GM12878 (cell line): ENCODE data around the gene TDRD7. TPM values are rescaled to one million over a fixed set of nuclear protein-coding genes. Genes with fewer than 3 reads are reported as not detected.

Experiments
- ATAC-seq: fragments of 200-7000 bp; cut with Tn5 transposase; 3 replicates; pipeline ENCODE4 v1.9.1; 2020; ENCODE audit warnings: mild to moderate bottlenecking, moderate library complexity
- BruUV-seq: library from RNA; stranded (reverse); fragments of 400-500 nt; replicated peaks from 2 replicates; lab custom pipeline; 2021; lab: Mats Ljungman, UMichigan
- CTCF ChIA-PET: fragments of 300-600 bp; sonication (Branson Sonifier 250); formaldehyde crosslinking; extraction: SDS; loops from one replicate; lab custom pipeline; 2021; ENCODE audit warnings: inconsistent platforms; lab: Yijun Ruan, JAX
- POLR2A ChIA-PET: fragments of 350-600 bp; formaldehyde crosslinking; extraction: SDS; loops from one replicate; lab custom pipeline; 2021; ENCODE audit warnings: inconsistent platforms; lab: Charles Lee
- RAD21 ChIA-PET: fragments of 300-600 bp; sonication (Branson Sonifier 250); formaldehyde crosslinking; loops from one replicate; lab custom pipeline; 2023; ENCODE audit warnings: antibody characterized with exemption; ENCODE audit not compliant: unreplicated experiment; lab: Charles Lee
- SMC1A ChIA-PET: fragments of 300-600 bp; sonication (Branson Sonifier 250); formaldehyde crosslinking; loops from one replicate; lab custom pipeline; 2023; ENCODE audit not compliant: unreplicated experiment, uncharacterized antibody; lab: Charles Lee
- DNase-seq: peaks from one replicate; pipeline ENCODE4 v3.0.0-alpha.2; 2011; ENCODE audit warnings: low read depth, low spot score
- FAIRE-seq: peaks from 3 replicates; lab custom pipeline; 2011; peaks lifted over from hg19 to GRCh38; lab: Jason Lieb, UNC
- H2AFZ ChIP-seq: 2 replicates; pipeline ENCODE4 v1.6.0; 2011; ENCODE audit warnings: low read depth, low read length, control low read depth; ENCODE audit not compliant: control insufficient read depth
- H3K27ac ChIP-seq: 2 replicates; pipeline ENCODE4 v1.5.1; 2011; ENCODE audit warnings: control low read depth; ENCODE audit not compliant: control insufficient read depth, insufficient read depth
- H3K27me3 ChIP-seq, 2 experiments: replicated peaks in 1 of 2; 2 replicates each; pipeline versions ENCODE4 v1.6.0 to v1.6.1; 2011; ENCODE audit warnings: low read length in 1 of 2; ENCODE audit not compliant: control insufficient read depth in 2 of 2, insufficient read depth in 2 of 2
- H3K36me3 ChIP-seq, 2 experiments: 2 replicates each; pipeline ENCODE4 v1.5.1; 2011; ENCODE audit warnings: low read length in 1 of 2; ENCODE audit not compliant: control insufficient read depth in 2 of 2, insufficient read depth in 2 of 2
- H3K4me1 ChIP-seq: 2 replicates; pipeline ENCODE4 v1.6.1; 2011; ENCODE audit warnings: mild to moderate bottlenecking, low read length, moderate library complexity, mixed read lengths; ENCODE audit not compliant: control insufficient read depth, insufficient read depth
- H3K4me2 ChIP-seq: 2 replicates; pipeline ENCODE4 v1.6.0; 2011; ENCODE audit warnings: control low read depth; ENCODE audit not compliant: control insufficient read depth, insufficient read depth
- H3K4me3 ChIP-seq: fragments of 200-600 bp; sonication (generic); 2 replicates; pipeline ENCODE4 v1.5.1; 2016
- H3K79me2 ChIP-seq: 2 replicates; pipeline ENCODE4 v1.6.0; 2011; ENCODE audit warnings: low read length; ENCODE audit not compliant: control insufficient read depth, insufficient read depth
- H3K9ac ChIP-seq: 2 replicates; pipeline ENCODE4 v1.8.0; 2011; ENCODE audit warnings: low read length, control low read depth, mixed read lengths; ENCODE audit not compliant: control insufficient read depth, insufficient read depth
- H3K9me3 ChIP-seq: replicated peaks from 3 replicates; pipeline ENCODE4 v1.5.1; 2011; ENCODE audit warnings: mild to moderate bottlenecking, low read length; ENCODE audit not compliant: control insufficient read depth, insufficient read depth
- H4K20me1 ChIP-seq: 2 replicates; pipeline ENCODE4 v1.6.0; 2011; ENCODE audit not compliant: control insufficient read depth, insufficient read depth
- HDAC6 ChIP-seq: fragments of 200-600 bp; sonication (generic); IDR thresholded peaks from one replicate; pipeline ENCODE4 v1.8.0; 2017; ENCODE audit warnings: antibody characterized with exemption; ENCODE audit not compliant: unreplicated experiment
- NFXL1 ChIP-seq: fragments of 450-650 bp; IDR thresholded peaks from 2 replicates; pipeline ENCODE4 v1.6.1; 2017; ENCODE audit warnings: antibody characterized with exemption, mild to moderate bottlenecking, borderline replicate concordance
- NR2C1 ChIP-seq: fragments of 450-650 bp; IDR thresholded peaks from 2 replicates; pipeline ENCODE4 v1.6.1; 2017; ENCODE audit warnings: antibody characterized with exemption, mild to moderate bottlenecking, moderate library complexity
- PAX8 ChIP-seq: fragments of 450-650 bp; IDR thresholded peaks from 2 replicates; pipeline ENCODE4 v1.6.1; 2017; ENCODE audit warnings: mild to moderate bottlenecking, moderate library complexity
- POU2F2 ChIP-seq: IDR thresholded peaks from 3 replicates; pipeline ENCODE4 v1.6.1; 2011; ENCODE audit warnings: low read depth, mild to moderate bottlenecking, low read length, borderline replicate concordance
- RUNX3 ChIP-seq: IDR thresholded peaks from 2 replicates; pipeline ENCODE4 v1.6.1; 2012; ENCODE audit warnings: low read length, inconsistent platforms
- TARDBP ChIP-seq: IDR thresholded peaks from 2 replicates; pipeline ENCODE4 v1.6.1; 2016; ENCODE audit warnings: borderline replicate concordance
- WGBS: methylation state at CpG from one replicate; pipeline ENCODE4 v1.1.6; 2016; ENCODE audit warnings: low lambda C conversion rate; ENCODE audit not compliant: insufficient replicate concordance, insufficient coverage; ENCODE audit errors: missing lambda C conversion rate; 5-methylcytosine and 5-hydroxymethylcytosine counted together
- in situ Hi-C: fragments of 300-500 bp; cut with MboI; formaldehyde crosslinking; loops from 9 replicates; pipeline ENCODE4 v1.14.3; 2018; ENCODE audit warnings: mixed read lengths
- intact Hi-C: fragments of 100-400 bp; cut with micrococcal nuclease; formaldehyde crosslinking; loops from one replicate; pipeline ENCODE4 v1.14.2; 2022; ENCODE audit not compliant: unreplicated experiment
- polyA plus RNA-seq, 11 experiments: library from polyadenylated mRNA; depleted of rRNA in 4 of 11; unstranded in 6 of 11; stranded (reverse) in 5 of 11; fragments of >200 nt; fragmentation: Nextera tagmentation in 4 of 11; fragmentation: Illumina TruSeq in 1 of 11; extraction: Ambion mirVana in 4 of 11; extraction: Trizol in 1 of 11; gene quantifications; 1 replicate in 1 of 11; 2 replicates in 10 of 11; pipeline versions ENCODE4 v1.2.1 to v1.2.3, GENCODE V29; 2011 to 2016; ENCODE audit warnings: inconsistent platforms in 2 of 11, missing spikeins in 2 of 11, low read depth in 1 of 11
- total RNA-seq, 4 experiments: library from RNA; depleted of rRNA in 3 of 4; stranded (reverse); fragments of >200 nt in 3 of 4; fragmentation: Illumina TruSeq in 1 of 4; extraction: Trizol in 1 of 4; gene quantifications; 2 replicates each; pipeline versions ENCODE4 v1.2.1 to v1.2.3, GENCODE V29; 2013 to 2021
- TF ChIP-seq, protein P1 (sequence below): fragments of 450-650 bp; formaldehyde crosslinking; IDR thresholded peaks from 2 replicates; pipeline ENCODE4 v1.5.0; 2022; ENCODE audit warnings: mild to moderate bottlenecking, missing genetic modification characterization
- TF ChIP-seq, protein P2 (sequence below): fragments of 450-650 bp; IDR thresholded peaks from 2 replicates; pipeline ENCODE4 v1.6.1; 2018; ENCODE audit warnings: borderline replicate concordance, mild to moderate bottlenecking; ENCODE audit not compliant: partially characterized antibody
- TF ChIP-seq, protein P3 (sequence below): fragments of 450-650 bp; IDR thresholded peaks from 2 replicates; pipeline ENCODE4 v1.6.1; 2017; ENCODE audit warnings: antibody characterized with exemption, mild to moderate bottlenecking, moderate library complexity
- TF ChIP-seq, protein P4 (sequence below): IDR thresholded peaks from 2 replicates; pipeline ENCODE4 v1.6.1; 2012; ENCODE audit warnings: mild to moderate bottlenecking, low read depth, low read length

TDRD7 gene
- total and polyA plus RNA-seq, 10 of the 15 experiments (the other 5 are each of a cell fraction or from before 2014, with no cell fraction given), result 5.7 to 26.4 (median 16.2) TPM

DNA sequence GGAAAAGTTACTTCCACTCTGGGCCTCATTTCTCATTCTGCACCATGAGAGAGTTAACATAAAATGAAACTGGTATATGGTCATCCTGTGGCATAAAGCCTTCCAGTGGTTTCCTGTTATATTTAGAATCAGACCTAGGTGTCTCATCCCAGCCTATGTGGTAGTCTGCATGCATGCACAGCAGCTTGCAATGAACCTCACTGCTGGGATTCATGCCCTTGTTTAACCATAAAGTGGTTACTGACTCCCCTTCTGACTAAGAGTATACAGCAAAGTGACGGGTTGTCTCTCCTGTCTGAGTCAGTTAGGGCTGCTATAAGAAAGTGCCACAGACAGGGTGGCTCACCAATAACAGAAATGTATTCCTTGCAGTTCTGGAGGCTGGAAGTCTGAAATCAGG lies 14.7 kb upstream of the TDRD7 start:
- FAIRE-seq (no peak), DNase-seq (peak; percentile 66), ATAC-seq (peak; percentile 88)
- 0% methylated on average over 1 of the region's 1 CpG for WGBS
- Histone ChIP-seq H4K20me1 (no peaks in the 10 kb centered on the region; the same call in 1 of the 2 replicates), H3K4me1 (peaks cover 6% of the 10 kb centered on the region), H3K9ac (no peak overlapping the region), H3K4me3 (no peak overlapping the region), H3K79me2 (no peaks in the 10 kb centered on the region), H2AFZ (no peak overlapping the region), H3K27me3 (no peaks in the 10 kb centered on the region), H3K9me3 (no peaks in the 10 kb centered on the region), H3K27ac (no peak overlapping the region), H3K36me3 (no peaks in the 10 kb centered on the region), H3K4me2 (no peak overlapping the region)
- intact Hi-C loops, result no loop called here
- CTCF ChIA-PET, result interaction anchor here (0.7 to 4.3 kb wide), 17 partner anchors 9 to 985 kb away, joined by 3 to 87 read pairs (median 4); partner anchors contain the start of genes TDRD7 and ZNF782
- POLR2A ChIA-PET, result interaction anchor here (0.6 to 1.2 kb wide), 2 partner anchors 9 to 24 kb away, joined by 3 to 6 read pairs; no protein-coding TSS in a partner anchor
- in situ Hi-C loops, result loop anchor here (5.0 kb wide), 1 partner anchor 540 kb away; no protein-coding TSS in a partner anchor
- BruUV-seq, result no TSS peak
- SMC1A ChIA-PET, result interaction anchor here (1.0 to 5.4 kb wide), 8 partner anchors 9 to 541 kb away, joined by 3 to 66 read pairs (median 5); no protein-coding TSS in a partner anchor
- RAD21 ChIA-PET, result interaction anchor here (0.8 to 3.1 kb wide), 6 partner anchors 7 to 541 kb away, joined by 3 to 16 read pairs (median 6); no protein-coding TSS in a partner anchor
- TF ChIP-seq RUNX3 (peak; percentile 96), NR2C1 (no peak), PAX8 (no peak), NFXL1 (no peak), TARDBP (no peak), HDAC6 (no peak), POU2F2 (peak; percentile 43; the same call in 1 of the 3 replicates)
- TF ChIP-seq, protein P1, sequence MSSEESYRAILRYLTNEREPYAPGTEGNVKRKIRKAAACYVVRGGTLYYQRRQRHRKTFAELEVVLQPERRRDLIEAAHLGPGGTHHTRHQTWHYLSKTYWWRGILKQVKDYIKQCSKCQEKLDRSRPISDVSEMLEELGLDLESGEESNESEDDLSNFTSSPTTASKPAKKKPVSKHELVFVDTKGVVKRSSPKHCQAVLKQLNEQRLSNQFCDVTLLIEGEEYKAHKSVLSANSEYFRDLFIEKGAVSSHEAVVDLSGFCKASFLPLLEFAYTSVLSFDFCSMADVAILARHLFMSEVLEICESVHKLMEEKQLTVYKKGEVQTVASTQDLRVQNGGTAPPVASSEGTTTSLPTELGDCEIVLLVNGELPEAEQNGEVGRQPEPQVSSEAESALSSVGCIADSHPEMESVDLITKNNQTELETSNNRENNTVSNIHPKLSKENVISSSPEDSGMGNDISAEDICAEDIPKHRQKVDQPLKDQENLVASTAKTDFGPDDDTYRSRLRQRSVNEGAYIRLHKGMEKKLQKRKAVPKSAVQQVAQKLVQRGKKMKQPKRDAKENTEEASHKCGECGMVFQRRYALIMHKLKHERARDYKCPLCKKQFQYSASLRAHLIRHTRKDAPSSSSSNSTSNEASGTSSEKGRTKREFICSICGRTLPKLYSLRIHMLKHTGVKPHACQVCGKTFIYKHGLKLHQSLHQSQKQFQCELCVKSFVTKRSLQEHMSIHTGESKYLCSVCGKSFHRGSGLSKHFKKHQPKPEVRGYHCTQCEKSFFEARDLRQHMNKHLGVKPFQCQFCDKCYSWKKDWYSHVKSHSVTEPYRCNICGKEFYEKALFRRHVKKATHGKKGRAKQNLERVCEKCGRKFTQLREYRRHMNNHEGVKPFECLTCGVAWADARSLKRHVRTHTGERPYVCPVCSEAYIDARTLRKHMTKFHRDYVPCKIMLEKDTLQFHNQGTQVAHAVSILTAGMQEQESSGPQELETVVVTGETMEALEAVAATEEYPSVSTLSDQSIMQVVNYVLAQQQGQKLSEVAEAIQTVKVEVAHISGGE (CRISPR knock-in tag), result no peak
- TF ChIP-seq, protein P2, sequence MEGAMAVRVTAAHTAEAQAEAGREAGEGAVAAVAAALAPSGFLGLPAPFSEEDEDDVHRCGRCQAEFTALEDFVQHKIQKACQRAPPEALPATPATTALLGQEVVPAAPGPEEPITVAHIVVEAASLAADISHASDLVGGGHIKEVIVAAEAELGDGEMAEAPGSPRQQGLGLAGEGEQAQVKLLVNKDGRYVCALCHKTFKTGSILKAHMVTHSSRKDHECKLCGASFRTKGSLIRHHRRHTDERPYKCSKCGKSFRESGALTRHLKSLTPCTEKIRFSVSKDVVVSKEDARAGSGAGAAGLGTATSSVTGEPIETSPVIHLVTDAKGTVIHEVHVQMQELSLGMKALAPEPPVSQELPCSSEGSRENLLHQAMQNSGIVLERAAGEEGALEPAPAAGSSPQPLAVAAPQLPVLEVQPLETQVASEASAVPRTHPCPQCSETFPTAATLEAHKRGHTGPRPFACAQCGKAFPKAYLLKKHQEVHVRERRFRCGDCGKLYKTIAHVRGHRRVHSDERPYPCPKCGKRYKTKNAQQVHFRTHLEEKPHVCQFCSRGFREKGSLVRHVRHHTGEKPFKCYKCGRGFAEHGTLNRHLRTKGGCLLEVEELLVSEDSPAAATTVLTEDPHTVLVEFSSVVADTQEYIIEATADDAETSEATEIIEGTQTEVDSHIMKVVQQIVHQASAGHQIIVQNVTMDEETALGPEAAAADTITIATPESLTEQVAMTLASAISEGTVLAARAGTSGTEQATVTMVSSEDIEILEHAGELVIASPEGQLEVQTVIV, result no peak
- TF ChIP-seq, protein P3, sequence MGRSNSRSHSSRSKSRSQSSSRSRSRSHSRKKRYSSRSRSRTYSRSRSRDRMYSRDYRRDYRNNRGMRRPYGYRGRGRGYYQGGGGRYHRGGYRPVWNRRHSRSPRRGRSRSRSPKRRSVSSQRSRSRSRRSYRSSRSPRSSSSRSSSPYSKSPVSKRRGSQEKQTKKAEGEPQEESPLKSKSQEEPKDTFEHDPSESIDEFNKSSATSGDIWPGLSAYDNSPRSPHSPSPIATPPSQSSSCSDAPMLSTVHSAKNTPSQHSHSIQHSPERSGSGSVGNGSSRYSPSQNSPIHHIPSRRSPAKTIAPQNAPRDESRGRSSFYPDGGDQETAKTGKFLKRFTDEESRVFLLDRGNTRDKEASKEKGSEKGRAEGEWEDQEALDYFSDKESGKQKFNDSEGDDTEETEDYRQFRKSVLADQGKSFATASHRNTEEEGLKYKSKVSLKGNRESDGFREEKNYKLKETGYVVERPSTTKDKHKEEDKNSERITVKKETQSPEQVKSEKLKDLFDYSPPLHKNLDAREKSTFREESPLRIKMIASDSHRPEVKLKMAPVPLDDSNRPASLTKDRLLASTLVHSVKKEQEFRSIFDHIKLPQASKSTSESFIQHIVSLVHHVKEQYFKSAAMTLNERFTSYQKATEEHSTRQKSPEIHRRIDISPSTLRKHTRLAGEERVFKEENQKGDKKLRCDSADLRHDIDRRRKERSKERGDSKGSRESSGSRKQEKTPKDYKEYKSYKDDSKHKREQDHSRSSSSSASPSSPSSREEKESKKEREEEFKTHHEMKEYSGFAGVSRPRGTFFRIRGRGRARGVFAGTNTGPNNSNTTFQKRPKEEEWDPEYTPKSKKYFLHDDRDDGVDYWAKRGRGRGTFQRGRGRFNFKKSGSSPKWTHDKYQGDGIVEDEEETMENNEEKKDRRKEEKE, result no peak
- TF ChIP-seq, protein P4, sequence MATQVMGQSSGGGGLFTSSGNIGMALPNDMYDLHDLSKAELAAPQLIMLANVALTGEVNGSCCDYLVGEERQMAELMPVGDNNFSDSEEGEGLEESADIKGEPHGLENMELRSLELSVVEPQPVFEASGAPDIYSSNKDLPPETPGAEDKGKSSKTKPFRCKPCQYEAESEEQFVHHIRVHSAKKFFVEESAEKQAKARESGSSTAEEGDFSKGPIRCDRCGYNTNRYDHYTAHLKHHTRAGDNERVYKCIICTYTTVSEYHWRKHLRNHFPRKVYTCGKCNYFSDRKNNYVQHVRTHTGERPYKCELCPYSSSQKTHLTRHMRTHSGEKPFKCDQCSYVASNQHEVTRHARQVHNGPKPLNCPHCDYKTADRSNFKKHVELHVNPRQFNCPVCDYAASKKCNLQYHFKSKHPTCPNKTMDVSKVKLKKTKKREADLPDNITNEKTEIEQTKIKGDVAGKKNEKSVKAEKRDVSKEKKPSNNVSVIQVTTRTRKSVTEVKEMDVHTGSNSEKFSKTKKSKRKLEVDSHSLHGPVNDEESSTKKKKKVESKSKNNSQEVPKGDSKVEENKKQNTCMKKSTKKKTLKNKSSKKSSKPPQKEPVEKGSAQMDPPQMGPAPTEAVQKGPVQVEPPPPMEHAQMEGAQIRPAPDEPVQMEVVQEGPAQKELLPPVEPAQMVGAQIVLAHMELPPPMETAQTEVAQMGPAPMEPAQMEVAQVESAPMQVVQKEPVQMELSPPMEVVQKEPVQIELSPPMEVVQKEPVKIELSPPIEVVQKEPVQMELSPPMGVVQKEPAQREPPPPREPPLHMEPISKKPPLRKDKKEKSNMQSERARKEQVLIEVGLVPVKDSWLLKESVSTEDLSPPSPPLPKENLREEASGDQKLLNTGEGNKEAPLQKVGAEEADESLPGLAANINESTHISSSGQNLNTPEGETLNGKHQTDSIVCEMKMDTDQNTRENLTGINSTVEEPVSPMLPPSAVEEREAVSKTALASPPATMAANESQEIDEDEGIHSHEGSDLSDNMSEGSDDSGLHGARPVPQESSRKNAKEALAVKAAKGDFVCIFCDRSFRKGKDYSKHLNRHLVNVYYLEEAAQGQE, result no peak
